ENCODE results near the gene COPS6.

Gene COPS6

GRCh38 chr7:100107125-100107737 is 18.5 kb downstream of the COPS6 start:
- no peak for DNase-seq (ENCODE audit: low read depth)
- H3K27me3 ChIP-seq (replicated peaks; ENCODE audit: control insufficient read depth, insufficient read depth, low read length) = no peaks in the 10 kb centered on the region
- no peaks in the 10 kb centered on the region for H3K9me3 ChIP-seq (ENCODE audit: control insufficient read depth, low read length)
- peaks cover 52% of the 10 kb centered on the region for H3K36me3 ChIP-seq (ENCODE audit: control insufficient read depth, insufficient read depth, low read length, severe bottlenecking)
- H3K9ac ChIP-seq (ENCODE audit: low read length) = no peak overlapping the region
- H3K4me3 ChIP-seq (ENCODE audit: low read length) = no peak overlapping the region
- H3K4me1 ChIP-seq (ENCODE audit: control insufficient read depth, insufficient read depth, low read length) = peaks cover 5% of the 10 kb centered on the region

GRCh38 chr7:100107890-100108289 is 19.1 kb downstream of the COPS6 start:
- DNase-seq (ENCODE audit: low read depth) = no peak
- H3K27me3 ChIP-seq (replicated peaks; ENCODE audit: control insufficient read depth, insufficient read depth, low read length) = no peaks in the 10 kb centered on the region
- no peaks in the 10 kb centered on the region for H3K9me3 ChIP-seq (ENCODE audit: control insufficient read depth, low read length)
- H3K4me1 ChIP-seq (ENCODE audit: control insufficient read depth, insufficient read depth, low read length) = no peaks in the 10 kb centered on the region
- H3K4me3 ChIP-seq (ENCODE audit: low read length) = no peak overlapping the region
- peaks cover 52% of the 10 kb centered on the region for H3K36me3 ChIP-seq (ENCODE audit: control insufficient read depth, insufficient read depth, low read length, severe bottlenecking)
- H3K9ac ChIP-seq (ENCODE audit: low read length) = no peak overlapping the region

GRCh38 chr7:100109521-100110163 is 20.9 kb downstream of the COPS6 start:
- H3K27me3 ChIP-seq (replicated peaks; ENCODE audit: control insufficient read depth, insufficient read depth, low read length) = no peaks in the 10 kb centered on the region
- no peak overlapping the region for H3K9ac ChIP-seq (ENCODE audit: low read length)
- no peak for DNase-seq (ENCODE audit: low read depth)
- peaks cover 60% of the 10 kb centered on the region for H3K36me3 ChIP-seq (ENCODE audit: control insufficient read depth, insufficient read depth, low read length, severe bottlenecking)
- no peak overlapping the region for H3K4me3 ChIP-seq (ENCODE audit: low read length)
- H3K9me3 ChIP-seq (ENCODE audit: control insufficient read depth, low read length) = no peaks in the 10 kb centered on the region
- H3K4me1 ChIP-seq (ENCODE audit: control insufficient read depth, insufficient read depth, low read length) = no peaks in the 10 kb centered on the region

GRCh38 chr7:100111156-100111555 is 22.4 kb downstream of the COPS6 start:
- peaks cover 53% of the 10 kb centered on the region for H3K36me3 ChIP-seq (ENCODE audit: control insufficient read depth, insufficient read depth, low read length, severe bottlenecking)
- H3K27me3 ChIP-seq (replicated peaks; ENCODE audit: control insufficient read depth, insufficient read depth, low read length) = no peaks in the 10 kb centered on the region
- no peak overlapping the region for H3K9ac ChIP-seq (ENCODE audit: low read length)
- H3K4me3 ChIP-seq (ENCODE audit: low read length) = no peak overlapping the region
- H3K9me3 ChIP-seq (ENCODE audit: control insufficient read depth, low read length) = no peaks in the 10 kb centered on the region
- DNase-seq (ENCODE audit: low read depth) = no peak
- H3K4me1 ChIP-seq (ENCODE audit: control insufficient read depth, insufficient read depth, low read length) = no peaks in the 10 kb centered on the region

- Histone ChIP-seq H3K4me1 (ENCODE audit: control insufficient read depth, insufficient read depth, low read length) (no peaks in the 10 kb centered on the region), H3K36me3 (ENCODE audit: control insufficient read depth, insufficient read depth, low read length, severe bottlenecking) (peaks cover 48% of the 10 kb centered on the region), H3K27me3 (replicated peaks; ENCODE audit: control insufficient read depth, insufficient read depth, low read length) (no peaks in the 10 kb centered on the region), H3K9ac (ENCODE audit: low read length) (no peak overlapping the region), H3K9me3 (ENCODE audit: control insufficient read depth, low read length) (no peaks in the 10 kb centered on the region), H3K4me3 (ENCODE audit: low read length) (no peak overlapping the region)
- DNase-seq (ENCODE audit: low read depth) = no peak
Observed at GRCh38 chr7:100111914-100112313, 23.1 kb downstream of the COPS6 start.

- Histone ChIP-seq H3K4me1 (ENCODE audit: control insufficient read depth, insufficient read depth, low read length) (peaks cover 5% of the 10 kb centered on the region), H3K27me3 (replicated peaks; ENCODE audit: control insufficient read depth, insufficient read depth, low read length) (no peaks in the 10 kb centered on the region), H3K36me3 (ENCODE audit: control insufficient read depth, insufficient read depth, low read length, severe bottlenecking) (peaks cover 22% of the 10 kb centered on the region), H3K9ac (ENCODE audit: low read length) (no peak overlapping the region), H3K4me3 (ENCODE audit: low read length) (no peak overlapping the region), H3K9me3 (ENCODE audit: control insufficient read depth, low read length) (no peaks in the 10 kb centered on the region)
- DNase-seq (ENCODE audit: low read depth) = no peak
Observed at GRCh38 chr7:100115026-100115425, 26.3 kb downstream of the COPS6 start.

GRCh38 chr7:100118388-100119071 is 29.8 kb downstream of the COPS6 start:
- no peak for DNase-seq (ENCODE audit: low read depth)
- Histone ChIP-seq H3K9ac (ENCODE audit: low read length) (peak overlapping the region; percentile 92), H3K9me3 (ENCODE audit: control insufficient read depth, low read length) (no peaks in the 10 kb centered on the region)

GRCh38 chr7:100119072-100119969 is 30.6 kb downstream of the COPS6 start, which contains the start of the genes CNPY4 and TAF6:
TSS of gene CNPY4 (plus strand) at chr7:100119634. CDS start at chr7:100119745, 111 bp downstream.
TSS of gene TAF6 (minus strand) at chr7:100119358. CDS start at chr7:100114209, 5,149 bp downstream.
- Histone ChIP-seq H3K4me1 (ENCODE audit: control insufficient read depth, insufficient read depth, low read length) (peaks cover 13% of the 10 kb centered on the region), H3K36me3 (ENCODE audit: control insufficient read depth, insufficient read depth, low read length, severe bottlenecking) (no peaks in the 10 kb centered on the region), H3K4me3 (ENCODE audit: low read length) (peak within 1 kb of the TSS; percentile 92), H3K27me3 (replicated peaks; ENCODE audit: control insufficient read depth, insufficient read depth, low read length) (no peaks in the 10 kb centered on the region), H3K9ac (ENCODE audit: low read length) (peak within 1 kb of the TSS; percentile 92), H3K9me3 (ENCODE audit: control insufficient read depth, low read length) (no peaks in the 10 kb centered on the region)
- peak; percentile 98 for DNase-seq (ENCODE audit: low read depth)

More at GRCh38 chr7:100118388-100119071, 29.8 kb downstream of the COPS6 start:
- Histone ChIP-seq H3K4me1 (ENCODE audit: control insufficient read depth, insufficient read depth, low read length) (peaks cover 13% of the 10 kb centered on the region), H3K27me3 (replicated peaks; ENCODE audit: control insufficient read depth, insufficient read depth, low read length) (no peaks in the 10 kb centered on the region), H3K36me3 (ENCODE audit: control insufficient read depth, insufficient read depth, low read length, severe bottlenecking) (peaks cover 6% of the 10 kb centered on the region), H3K4me3 (ENCODE audit: low read length) (peak overlapping the region; percentile 92)

- H3K9me3 ChIP-seq (ENCODE audit: control insufficient read depth, low read length) = no peaks in the 10 kb centered on the region
- DNase-seq (ENCODE audit: low read depth) = peak; percentile 79
Observed at GRCh38 chr7:100119970-100120732, 31.4 kb downstream of the COPS6 start.

GRCh38 chr7:100120733-100121036 is 31.9 kb downstream of the COPS6 start:
- no peak for DNase-seq (ENCODE audit: low read depth)
- Histone ChIP-seq H3K4me1 (ENCODE audit: control insufficient read depth, insufficient read depth, low read length) (peaks cover 13% of the 10 kb centered on the region), H3K9me3 (ENCODE audit: control insufficient read depth, low read length) (no peaks in the 10 kb centered on the region), H3K36me3 (ENCODE audit: control insufficient read depth, insufficient read depth, low read length, severe bottlenecking) (peaks cover 4% of the 10 kb centered on the region), H3K9ac (ENCODE audit: low read length) (peak overlapping the region; percentile 92), H3K4me3 (ENCODE audit: low read length) (peak overlapping the region; percentile 92), H3K27me3 (replicated peaks; ENCODE audit: control insufficient read depth, insufficient read depth, low read length) (no peaks in the 10 kb centered on the region)

More at GRCh38 chr7:100119970-100120732, 31.4 kb downstream of the COPS6 start:
- peak overlapping the region; percentile 92 for H3K9ac ChIP-seq (ENCODE audit: low read length)
- no peaks in the 10 kb centered on the region for H3K27me3 ChIP-seq (replicated peaks; ENCODE audit: control insufficient read depth, insufficient read depth, low read length)
- H3K36me3 ChIP-seq (ENCODE audit: control insufficient read depth, insufficient read depth, low read length, severe bottlenecking) = peaks cover 4% of the 10 kb centered on the region
- peak overlapping the region; percentile 92 for H3K4me3 ChIP-seq (ENCODE audit: low read length)
- H3K4me1 ChIP-seq (ENCODE audit: control insufficient read depth, insufficient read depth, low read length) = peaks cover 13% of the 10 kb centered on the region

All from adipocyte (in vitro differentiated cells).